ENCODE data around the gene LRRK2. TPM values are rescaled to one million over a fixed set of nuclear protein-coding genes. Genes with fewer than 3 reads are reported as not detected.
"Not testable (repeated sequence)": the region's sequence is repeated elsewhere in the genome, so short reads cannot be mapped to it uniquely, and the experiment has no call there.

LRRK2 gene
- total and polyA plus RNA-seq, 2 of the 13 experiments (the other 11 are each of a cell fraction or from before 2014, with no cell fraction given): not detected

DNA sequence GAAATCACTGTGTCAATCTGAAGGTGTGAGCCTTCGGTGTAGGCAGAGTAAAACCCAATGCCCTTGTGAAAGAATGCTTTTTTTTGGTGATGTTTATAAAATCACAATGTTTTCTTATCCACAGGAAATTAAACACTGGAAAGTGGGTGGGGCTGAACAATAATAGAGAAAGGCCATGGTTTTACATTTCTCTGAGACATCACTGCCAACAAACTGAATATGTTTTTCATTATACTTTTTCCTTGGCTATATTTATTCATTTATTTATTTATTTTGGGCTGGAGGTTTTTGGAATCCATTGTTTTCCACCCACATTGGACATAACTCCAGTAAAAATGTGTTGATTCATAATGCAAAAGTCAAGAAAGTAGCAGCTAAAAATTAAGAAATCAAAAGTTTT, 16.9 kb downstream of the LRRK2 start (continued):
- TF ChIP-seq, protein P1, sequence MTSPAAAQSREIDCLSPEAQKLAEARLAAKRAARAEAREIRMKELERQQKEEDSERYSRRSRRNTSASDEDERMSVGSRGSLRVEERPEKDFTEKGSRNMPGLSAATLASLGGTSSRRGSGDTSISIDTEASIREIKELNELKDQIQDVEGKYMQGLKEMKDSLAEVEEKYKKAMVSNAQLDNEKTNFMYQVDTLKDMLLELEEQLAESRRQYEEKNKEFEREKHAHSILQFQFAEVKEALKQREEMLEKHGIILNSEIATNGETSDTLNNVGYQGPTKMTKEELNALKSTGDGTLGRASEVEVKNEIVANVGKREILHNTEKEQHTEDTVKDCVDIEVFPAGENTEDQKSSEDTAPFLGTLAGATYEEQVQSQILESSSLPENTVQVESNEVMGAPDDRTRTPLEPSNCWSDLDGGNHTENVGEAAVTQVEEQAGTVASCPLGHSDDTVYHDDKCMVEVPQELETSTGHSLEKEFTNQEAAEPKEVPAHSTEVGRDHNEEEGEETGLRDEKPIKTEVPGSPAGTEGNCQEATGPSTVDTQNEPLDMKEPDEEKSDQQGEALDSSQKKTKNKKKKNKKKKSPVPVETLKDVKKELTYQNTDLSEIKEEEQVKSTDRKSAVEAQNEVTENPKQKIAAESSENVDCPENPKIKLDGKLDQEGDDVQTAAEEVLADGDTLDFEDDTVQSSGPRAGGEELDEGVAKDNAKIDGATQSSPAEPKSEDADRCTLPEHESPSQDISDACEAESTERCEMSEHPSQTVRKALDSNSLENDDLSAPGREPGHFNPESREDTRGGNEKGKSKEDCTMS (CRISPR knock-in tag; conservative IDR thresholded peaks at IDR 0.05): no peak
- no peak for TF ChIP-seq ZNF879 (CRISPR knock-in tag; IDR thresholded peaks at IDR 0.05)
- TF ChIP-seq MED8 (CRISPR knock-in tag; IDR thresholded peaks at IDR 0.05; ENCODE audit: insufficient replicate concordance): no peak
- TF ChIP-seq ZNF160 (CRISPR knock-in tag; IDR thresholded peaks at IDR 0.05): no peak
- TF ChIP-seq ZMAT5 (CRISPR knock-in tag; IDR thresholded peaks at IDR 0.05; ENCODE audit: borderline replicate concordance, low read depth): no peak
- TF ChIP-seq MBNL3 (CRISPR knock-in tag; conservative IDR thresholded peaks at IDR 0.05): no peak

DNA sequence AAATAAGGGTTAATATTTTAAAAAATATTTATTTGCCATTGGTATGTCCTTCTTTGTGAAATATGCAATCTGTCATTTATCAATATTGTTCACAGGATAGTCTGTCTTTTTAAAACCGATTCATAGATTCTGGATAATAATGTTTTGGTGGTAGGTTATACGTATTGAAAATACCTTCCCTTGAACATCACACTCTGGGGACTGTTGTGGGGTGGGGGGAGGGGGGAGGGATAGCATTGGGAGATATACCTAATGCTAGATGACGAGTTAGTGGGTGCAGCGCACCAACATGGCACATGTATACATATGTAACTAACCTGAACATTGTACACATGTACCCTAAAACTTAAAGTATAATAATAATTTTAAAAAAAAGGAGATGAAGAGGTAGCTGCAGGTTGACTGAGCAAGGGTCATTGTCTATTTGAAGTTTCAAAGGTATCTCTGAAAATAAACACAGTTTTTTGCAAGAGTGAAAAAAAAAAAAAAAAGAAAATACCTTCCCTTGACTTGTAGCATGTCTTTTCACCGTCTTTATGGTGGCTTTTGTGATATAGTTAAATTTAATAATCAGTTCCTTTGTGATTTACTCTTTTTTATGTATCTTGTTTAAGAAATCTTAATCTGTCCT, 19.8 kb downstream of the LRRK2 start:
- H3K36me3 ChIP-seq (replicated peaks in 1 of 2; ENCODE audit: control insufficient read depth in 1 of 2, insufficient read depth in 2 of 2, low read length in 2 of 2); DNase-seq (ENCODE audit: low spot score); H3K4me1 ChIP-seq (ENCODE audit: insufficient read depth, low read length); in situ Hi-C loops (cut with HindIII; ENCODE audit: extremely low pct_ligation_motif_present, low pct_unique_long_range_greater_than_20kb); CTCF ChIA-PET (ENCODE audit: low intra/inter-chr PET ratio, low total read pairs); H4K20me1 ChIP-seq (ENCODE audit: insufficient read depth, low read length); ATAC-seq; H3K4me2 ChIP-seq (ENCODE audit: low read depth, low read length); H3K9ac ChIP-seq (ENCODE audit: insufficient read depth, low read depth, low read length); H3K79me2 ChIP-seq (ENCODE audit: insufficient read depth, low read length); POLR2A ChIA-PET; FAIRE-seq; H3K27me3 ChIP-seq (ENCODE audit: control insufficient read depth in 1 of 2, insufficient read depth in 2 of 2, low read length in 2 of 2); H3K4me3 ChIP-seq (replicated peaks in 1 of 3; ENCODE audit: insufficient read depth in 1 of 3, low read depth in 2 of 3, low read length in 3 of 3); H2AFZ ChIP-seq (ENCODE audit: low read length); BruUV-seq (replicated peaks); H3K9me3 ChIP-seq (ENCODE audit: low read length); H3K27ac ChIP-seq (ENCODE audit: extremely low read length, insufficient read depth, low read length): not testable (repeated sequence)
- intact Hi-C loops (cut with micrococcal nuclease; ENCODE audit: unreplicated experiment): loop anchor here (10.0 kb wide), 1 partner anchor 70 kb away; no protein-coding TSS in a partner anchor
- 0% methylated on average over 5 of the region's 5 CpGs for WGBS (ENCODE audit: low lambda C conversion rate)
